Muscle layer of duodenum (tissue), 2 donors: ENCODE data around the gene AURKA.

Source experiments
- H3K27ac ChIP-seq: one replicate; pipeline ENCODE4 v1.7.0; 2013; ENCODE audit warnings: mild to moderate bottlenecking, low read length
- H3K27me3 ChIP-seq: one replicate; pipeline ENCODE4 v1.7.0; 2013; ENCODE audit warnings: low read depth, mild to moderate bottlenecking, control low read depth, low read length
- H3K36me3 ChIP-seq, 2 donors: one replicate each; pipeline ENCODE4 v1.7.0; 2013; ENCODE audit warnings: low read length in 2 of 2, control low read depth in 1 of 2, mild to moderate bottlenecking in 1 of 2; ENCODE audit not compliant: insufficient read depth in 2 of 2, control insufficient read depth in 1 of 2
- H3K4me1 ChIP-seq, 2 donors: one replicate each; pipeline ENCODE4 v1.7.0; 2013; ENCODE audit warnings: low read length in 2 of 2, mild to moderate bottlenecking in 2 of 2, control low read depth in 1 of 2, moderate library complexity in 1 of 2; ENCODE audit not compliant: insufficient read depth in 2 of 2, control insufficient read depth in 1 of 2
- H3K4me3 ChIP-seq, 2 donors: one replicate each; pipeline ENCODE4 v1.7.0; 2013; ENCODE audit warnings: low read length in 2 of 2, low read depth in 1 of 2, mild to moderate bottlenecking in 1 of 2
- H3K9me3 ChIP-seq, 2 donors: one replicate each; pipeline ENCODE4 v1.7.0; 2013; ENCODE audit warnings: low read length in 2 of 2, control low read depth in 1 of 2, mild to moderate bottlenecking in 1 of 2; ENCODE audit not compliant: control insufficient read depth in 1 of 2
- donor health status: healthy.

The AURKA gene

GRCh38 chr20:56371977-56372376 lies 20.0 kb downstream of the AURKA start:
- Histone ChIP-seq H3K4me1 (no peaks in the 10 kb centered on the region), H3K27ac (no peak overlapping the region), H3K4me3 (no peak overlapping the region), H3K36me3 (peaks cover 8 to 15% of the 10 kb centered on the region in 2 donors), H3K27me3 (no peaks in the 10 kb centered on the region), H3K9me3 (no peaks in the 10 kb centered on the region)

DNA sequence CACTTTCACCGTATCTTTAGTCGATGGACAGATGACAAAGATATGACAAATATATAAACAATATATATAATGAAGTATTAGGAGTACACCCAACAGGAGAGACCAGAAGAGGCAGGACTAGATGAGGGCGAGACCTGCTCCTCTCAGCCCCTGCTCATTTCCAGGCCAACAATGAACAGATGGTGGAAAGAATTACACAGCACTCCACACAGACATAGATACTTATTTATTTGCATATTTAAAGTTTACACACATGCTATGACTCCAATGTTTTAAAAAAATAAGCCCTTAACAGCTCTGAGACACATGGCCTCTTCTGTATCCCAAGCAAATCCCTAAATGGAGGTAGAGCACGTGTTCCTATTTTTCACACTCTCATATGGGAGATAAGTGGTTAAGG lies 22.8 kb downstream of the AURKA start:
- Histone ChIP-seq H3K27me3 (no peaks in the 10 kb centered on the region), H3K36me3 (peaks cover 14 to 36% of the 10 kb centered on the region in 2 donors), H3K9me3 (no peaks in the 10 kb centered on the region), H3K4me3 (no peak overlapping the region), H3K4me1 (no peaks in the 10 kb centered on the region), H3K27ac (no peak overlapping the region)

DNA sequence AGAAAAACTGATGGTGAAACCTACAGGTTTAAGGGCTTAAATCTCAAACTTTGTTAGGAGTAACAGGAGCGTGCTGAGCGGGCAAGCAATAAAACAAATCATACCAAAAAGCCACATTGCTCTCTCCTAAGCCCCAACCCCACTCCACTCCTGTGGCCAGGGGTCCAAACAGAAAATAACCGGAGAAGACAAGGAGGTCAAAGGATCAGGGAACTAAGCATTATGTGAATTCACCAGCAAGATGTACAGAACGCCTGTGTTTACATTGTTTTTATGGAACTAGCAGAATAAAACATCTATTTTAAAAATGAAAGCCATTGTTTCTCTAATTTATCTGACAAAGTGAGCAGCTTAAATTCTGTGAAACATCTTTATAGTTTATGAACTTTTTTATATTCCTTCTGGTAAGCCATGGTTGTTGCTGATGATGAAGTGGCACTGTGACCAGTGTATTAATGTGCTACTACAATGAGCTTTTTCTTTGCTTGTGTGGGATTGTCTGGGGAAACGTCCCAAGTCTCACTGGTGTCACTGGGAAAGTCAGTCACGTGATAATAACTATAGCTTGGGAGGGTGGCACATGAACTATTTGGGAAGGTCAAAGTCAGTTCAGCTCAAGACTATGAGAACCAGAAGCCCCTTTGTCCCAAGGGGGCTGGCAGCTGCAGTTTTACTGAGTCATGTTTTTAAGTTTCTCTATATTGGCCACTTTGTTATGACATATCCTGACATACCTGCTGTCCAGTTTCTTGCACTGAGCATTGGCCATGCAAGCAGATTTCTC lies 23.5 kb downstream of the AURKA start:
- no peak overlapping the region for H3K27ac ChIP-seq
- peaks cover 14 to 36% of the 10 kb centered on the region in 2 donors for H3K36me3 ChIP-seq
- H3K9me3 ChIP-seq, result no peaks in the 10 kb centered on the region
- H3K27me3 ChIP-seq, result no peaks in the 10 kb centered on the region
- no peaks in the 10 kb centered on the region for H3K4me1 ChIP-seq
- H3K4me3 ChIP-seq, result no peak overlapping the region

DNA sequence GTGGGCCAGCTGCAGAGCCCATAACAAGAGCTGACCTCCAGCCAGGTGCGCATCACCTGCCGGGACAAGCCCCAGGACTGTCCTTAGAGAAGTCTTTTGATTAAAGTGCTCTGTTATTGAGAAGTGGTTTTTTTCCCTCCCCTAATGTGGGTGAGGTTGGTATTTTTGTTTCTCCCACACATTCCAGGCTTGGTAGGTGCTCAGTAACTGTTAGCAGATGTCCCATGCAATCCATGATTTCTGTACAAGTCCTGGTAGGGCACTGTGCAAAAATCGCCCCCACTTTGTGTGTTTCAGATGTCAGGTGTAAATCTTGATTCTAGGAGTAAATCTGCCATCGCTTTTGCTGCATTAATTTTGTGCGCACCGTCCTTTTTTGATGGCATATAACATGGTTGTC lies 28.5 kb downstream of the AURKA start:
- Histone ChIP-seq H3K4me3 (no peak overlapping the region), H3K36me3 (peaks cover 11 to 35% of the 10 kb centered on the region in 2 donors), H3K27ac (no peak overlapping the region)

GRCh38 chr20:56362833-56363413 lies 29.1 kb downstream of the AURKA start:
- no peaks in the 10 kb centered on the region for H3K9me3 ChIP-seq
- no peaks in the 10 kb centered on the region for H3K27me3 ChIP-seq
- peaks cover 11 to 33% of the 10 kb centered on the region in 2 donors for H3K36me3 ChIP-seq
- H3K27ac ChIP-seq, result no peak overlapping the region
- H3K4me1 ChIP-seq, result peaks cover 12 to 21% of the 10 kb centered on the region in 2 donors
- H3K4me3 ChIP-seq, result no peak overlapping the region

More for the DNA sequence above, 28.5 kb downstream of the AURKA start:
- Histone ChIP-seq H3K9me3 (no peaks in the 10 kb centered on the region), H3K27me3 (no peaks in the 10 kb centered on the region), H3K4me1 (peaks cover 12 to 21% of the 10 kb centered on the region in 2 donors)

DNA sequence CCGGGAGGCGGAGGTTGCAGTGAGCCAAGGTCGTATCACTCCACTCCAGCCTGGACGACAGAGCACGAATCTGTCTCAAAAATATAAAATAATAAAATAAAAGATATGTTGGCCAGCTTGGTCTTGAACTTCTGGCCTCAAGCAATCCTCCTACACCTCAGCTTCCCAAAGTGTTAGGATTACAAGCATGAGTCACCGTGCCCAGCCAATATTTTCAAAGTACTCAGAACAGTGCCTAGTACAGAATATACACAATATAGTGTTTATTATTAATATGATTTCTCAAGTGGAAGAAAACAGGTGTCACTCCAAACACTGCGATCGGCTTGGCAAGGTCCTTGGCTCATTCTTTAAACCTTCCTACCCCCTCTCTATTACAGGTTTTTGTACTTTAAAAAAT lies 30.1 kb downstream of the AURKA start:
- Histone ChIP-seq H3K36me3 (peaks cover 8 to 23% of the 10 kb centered on the region in 2 donors), H3K27me3 (no peaks in the 10 kb centered on the region), H3K27ac (no peak overlapping the region), H3K9me3 (no peaks in the 10 kb centered on the region), H3K4me1 (peaks cover 12 to 21% of the 10 kb centered on the region in 2 donors), H3K4me3 (no peak overlapping the region)

- peaks cover 12 to 21% of the 10 kb centered on the region in 2 donors for H3K4me1 ChIP-seq
- no peaks in the 10 kb centered on the region for H3K27me3 ChIP-seq
- H3K27ac ChIP-seq, result no peak overlapping the region
These were observed 31.2 kb downstream of the AURKA start for GRCh38 chr20:56360908-56361205.

GRCh38 chr20:56360133-56360907 lies 31.7 kb downstream of the AURKA start:
- H3K4me1 ChIP-seq, result peaks cover 12 to 21% of the 10 kb centered on the region in 2 donors

More at GRCh38 chr20:56360908-56361205, 31.2 kb downstream of the AURKA start:
- H3K36me3 ChIP-seq, result peaks cover 3 to 13% of the 10 kb centered on the region in 2 donors
- no peaks in the 10 kb centered on the region for H3K9me3 ChIP-seq
- peak overlapping the region in 1 of 2 donors; percentile 13 for H3K4me3 ChIP-seq

GRCh38 chr20:56359212-56360132 lies 32.5 kb downstream of the AURKA start:
- Histone ChIP-seq H3K27me3 (no peaks in the 10 kb centered on the region), H3K4me3 (peak overlapping the region; percentile 79 to 91), H3K27ac (peak overlapping the region; percentile 79), H3K4me1 (peaks cover 12 to 21% of the 10 kb centered on the region in 2 donors), H3K36me3 (peaks cover 3% of the 10 kb centered on the region in 2 donors), H3K9me3 (no peaks in the 10 kb centered on the region)

More at GRCh38 chr20:56360133-56360907, 31.7 kb downstream of the AURKA start:
- Histone ChIP-seq H3K27me3 (no peaks in the 10 kb centered on the region), H3K9me3 (no peaks in the 10 kb centered on the region), H3K27ac (peak overlapping the region; percentile 54), H3K36me3 (peaks cover 3 to 7% of the 10 kb centered on the region in 2 donors), H3K4me3 (peak overlapping the region; percentile 79 to 91)

- H3K9me3 ChIP-seq, result no peaks in the 10 kb centered on the region
- peak within 1 kb of the TSS; percentile 79 to 91 for H3K4me3 ChIP-seq
- no peaks in the 10 kb centered on the region for H3K27me3 ChIP-seq
- H3K4me1 ChIP-seq, result peaks cover 12 to 21% of the 10 kb centered on the region in 2 donors
- H3K36me3 ChIP-seq, result peaks cover 3% of the 10 kb centered on the region in 2 donors
- peak within 1 kb of the TSS; percentile 79 for H3K27ac ChIP-seq
These were observed 33.3 kb downstream of the AURKA start, which contains the start of gene FAM210B for GRCh38 chr20:56358600-56359211. Gene FAM210B, plus strand, starts transcription at chr20:56358974. Its CDS starts 32 bp downstream, at chr20:56359006.
